Type B pancreatic cell (in vitro differentiated cells): ENCODE data around the gene AFDN. TPM values are rescaled to one million over a fixed set of nuclear protein-coding genes. Genes with fewer than 3 reads are reported as not detected.

ENCODE experiments used
- DNase-seq: peaks from one replicate; pipeline ENCODE4 v3.0.0; 2021; ENCODE audit warnings: mixed read lengths; ENCODE audit not compliant: unreplicated experiment; ENCODE audit errors: extremely low spot score
- H3K27ac Mint-ChIP-seq: 2 replicates; pipeline ENCODE4 v1.8.0; 2021; ENCODE audit warnings: mild to moderate bottlenecking, mixed read lengths
- H3K27me3 Mint-ChIP-seq: 2 replicates; pipeline ENCODE4 v1.8.0; 2021; ENCODE audit warnings: mixed read lengths
- H3K36me3 Mint-ChIP-seq: 2 replicates; pipeline ENCODE4 v1.8.0; 2021; ENCODE audit warnings: mixed read lengths
- H3K4me1 Mint-ChIP-seq: one replicate; pipeline ENCODE4 v1.8.0; 2021; ENCODE audit warnings: mixed read lengths; ENCODE audit not compliant: unreplicated experiment
- H3K4me3 Mint-ChIP-seq: 2 replicates; pipeline ENCODE4 v1.8.0; 2021; ENCODE audit warnings: mild to moderate bottlenecking, mixed read lengths
- H3K9me3 Mint-ChIP-seq: 2 replicates; pipeline ENCODE4 v1.8.0; 2021; ENCODE audit warnings: mixed read lengths
- total RNA-seq: library from RNA; stranded (reverse); gene quantifications from 2 replicates; pipeline ENCODE4 v1.2.1, GENCODE V29; 2021; ENCODE audit warnings: low replicate concordance
- TF ChIP-seq, protein P1 (sequence below): fragments of 200-600 bp; sonication (generic); conservative IDR thresholded peaks from 2 replicates; pipeline ENCODE4 v1.5.0; 2021; ENCODE audit warnings: antibody characterized with exemption, mild to moderate bottlenecking

AFDN gene
- total RNA-seq, 1 donor from 2014 or later, result 154 TPM

DNA sequence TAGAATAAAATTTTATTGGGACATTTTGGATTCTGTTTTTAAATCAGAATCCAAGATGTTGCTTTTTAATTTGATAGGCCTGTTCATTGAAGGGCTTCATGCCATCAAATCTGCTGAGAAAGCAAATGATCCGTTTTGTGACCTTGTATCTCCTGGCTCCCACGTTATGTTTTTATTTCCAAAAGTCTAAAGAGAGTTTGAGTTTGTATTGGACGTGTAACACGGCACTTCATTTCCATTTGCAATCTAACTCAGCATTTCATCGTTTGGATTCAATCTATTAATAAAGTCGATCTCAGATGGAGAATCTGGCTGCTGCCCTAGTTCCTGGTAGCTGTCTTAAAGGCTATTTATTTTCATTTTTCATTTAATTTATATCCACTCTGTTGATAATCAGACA, 187.7 kb downstream of the AFDN start:
- Mint-ChIP-seq H3K27me3 (peaks cover 2% of the 10 kb centered on the region), H3K36me3 (no peaks in the 10 kb centered on the region), H3K4me1 (peaks cover 5% of the 10 kb centered on the region), H3K4me3 (no peak overlapping the region), H3K9me3 (no peaks in the 10 kb centered on the region), H3K27ac (no peak overlapping the region)
- TF ChIP-seq, protein P1, sequence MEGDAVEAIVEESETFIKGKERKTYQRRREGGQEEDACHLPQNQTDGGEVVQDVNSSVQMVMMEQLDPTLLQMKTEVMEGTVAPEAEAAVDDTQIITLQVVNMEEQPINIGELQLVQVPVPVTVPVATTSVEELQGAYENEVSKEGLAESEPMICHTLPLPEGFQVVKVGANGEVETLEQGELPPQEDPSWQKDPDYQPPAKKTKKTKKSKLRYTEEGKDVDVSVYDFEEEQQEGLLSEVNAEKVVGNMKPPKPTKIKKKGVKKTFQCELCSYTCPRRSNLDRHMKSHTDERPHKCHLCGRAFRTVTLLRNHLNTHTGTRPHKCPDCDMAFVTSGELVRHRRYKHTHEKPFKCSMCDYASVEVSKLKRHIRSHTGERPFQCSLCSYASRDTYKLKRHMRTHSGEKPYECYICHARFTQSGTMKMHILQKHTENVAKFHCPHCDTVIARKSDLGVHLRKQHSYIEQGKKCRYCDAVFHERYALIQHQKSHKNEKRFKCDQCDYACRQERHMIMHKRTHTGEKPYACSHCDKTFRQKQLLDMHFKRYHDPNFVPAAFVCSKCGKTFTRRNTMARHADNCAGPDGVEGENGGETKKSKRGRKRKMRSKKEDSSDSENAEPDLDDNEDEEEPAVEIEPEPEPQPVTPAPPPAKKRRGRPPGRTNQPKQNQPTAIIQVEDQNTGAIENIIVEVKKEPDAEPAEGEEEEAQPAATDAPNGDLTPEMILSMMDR, result no peak
- no peak for DNase-seq

DNA sequence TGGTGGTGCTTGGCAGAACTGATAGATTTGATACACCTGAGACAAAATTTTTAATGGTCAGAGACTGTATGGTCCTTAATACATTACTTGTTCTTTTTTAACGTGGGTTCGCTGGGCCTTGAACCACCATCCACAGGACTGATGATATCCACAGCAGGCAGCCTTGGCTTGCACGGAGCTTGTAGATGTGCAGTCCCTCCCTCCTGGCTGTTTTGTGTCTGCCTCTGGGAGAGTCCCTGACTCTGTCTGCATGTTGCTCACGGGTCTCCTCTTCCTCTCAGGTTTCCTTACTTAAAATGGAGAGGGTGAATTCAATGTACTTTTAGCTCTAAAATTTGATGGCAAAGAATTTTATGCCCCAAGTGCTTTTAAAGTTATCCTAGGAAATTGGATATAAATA, 188.3 kb downstream of the AFDN start:
- peaks cover 5% of the 10 kb centered on the region for H3K4me1 Mint-ChIP-seq
- H3K36me3 Mint-ChIP-seq, result no peaks in the 10 kb centered on the region
- H3K27me3 Mint-ChIP-seq, result peaks cover 2% of the 10 kb centered on the region
- H3K4me3 Mint-ChIP-seq, result no peak overlapping the region
- TF ChIP-seq, protein P1, result no peak
- H3K9me3 Mint-ChIP-seq, result no peaks in the 10 kb centered on the region
- H3K27ac Mint-ChIP-seq, result no peak overlapping the region
- no peak for DNase-seq

DNA sequence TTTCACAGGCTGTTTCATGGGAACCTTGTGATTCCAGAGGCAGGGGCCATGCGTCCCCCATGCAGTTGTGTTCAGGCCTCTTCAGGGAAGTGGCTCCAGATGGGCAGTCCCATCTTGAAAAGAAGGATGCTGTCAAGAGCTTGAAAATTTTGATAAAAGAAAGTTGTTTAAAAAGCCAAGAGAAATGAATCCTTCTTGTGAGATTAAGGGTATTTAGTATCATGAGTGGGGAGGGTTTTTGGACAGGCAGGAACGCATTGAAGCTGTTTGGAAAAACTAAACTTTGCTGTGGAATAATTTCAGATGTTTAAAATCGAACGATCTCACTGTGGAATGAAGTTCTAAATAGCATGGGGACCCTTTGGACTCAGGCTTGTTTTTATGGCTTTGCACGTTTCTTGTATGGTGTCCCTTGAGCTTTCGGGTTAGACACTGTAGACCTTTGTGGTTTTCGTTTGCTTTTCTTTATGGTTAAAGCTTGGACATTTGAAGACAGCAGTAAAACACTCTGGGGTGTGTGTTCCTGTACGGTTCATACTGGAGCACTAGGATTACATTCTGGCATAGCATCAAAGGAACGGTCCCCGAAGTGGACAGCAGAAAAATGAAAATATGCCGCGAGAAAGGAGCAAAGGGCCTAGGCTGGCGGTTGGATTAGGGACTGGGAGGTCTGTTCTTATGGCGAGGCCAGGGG, 188.9 kb downstream of the AFDN start:
- TF ChIP-seq, protein P1, result no peak
- Mint-ChIP-seq H3K27ac (no peak overlapping the region), H3K9me3 (no peaks in the 10 kb centered on the region), H3K36me3 (no peaks in the 10 kb centered on the region), H3K27me3 (peaks cover 2% of the 10 kb centered on the region), H3K4me3 (peak overlapping the region; percentile 11), H3K4me1 (peaks cover 5% of the 10 kb centered on the region)
- DNase-seq, result no peak

DNA sequence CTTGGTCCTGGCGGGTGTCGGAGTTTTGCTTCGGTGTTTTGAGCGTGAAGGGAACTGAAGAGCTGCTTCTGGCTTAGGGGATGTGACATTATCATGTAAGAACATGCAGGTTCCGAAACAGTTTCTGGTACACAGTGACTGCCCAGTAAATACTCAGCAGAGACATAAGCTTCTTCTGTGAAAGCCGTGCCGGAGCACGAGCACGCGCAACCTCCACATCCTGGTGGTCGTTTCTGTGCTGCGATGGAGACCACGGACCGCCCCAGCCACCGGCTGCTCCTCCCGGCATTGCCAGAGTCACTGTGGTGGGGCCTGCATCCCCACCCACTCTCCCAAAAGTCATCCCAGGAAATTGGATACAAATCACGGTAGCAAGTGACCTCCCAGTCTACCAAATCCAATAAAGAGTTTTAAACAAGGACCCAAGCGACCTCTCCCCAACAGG, 189.5 kb downstream of the AFDN start:
- TF ChIP-seq, protein P1, result no peak
- DNase-seq, result no peak
- Mint-ChIP-seq H3K4me3 (peak overlapping the region; percentile 11), H3K36me3 (no peaks in the 10 kb centered on the region), H3K9me3 (no peaks in the 10 kb centered on the region), H3K27ac (no peak overlapping the region), H3K4me1 (peaks cover 5% of the 10 kb centered on the region), H3K27me3 (peaks cover 2% of the 10 kb centered on the region)

DNA sequence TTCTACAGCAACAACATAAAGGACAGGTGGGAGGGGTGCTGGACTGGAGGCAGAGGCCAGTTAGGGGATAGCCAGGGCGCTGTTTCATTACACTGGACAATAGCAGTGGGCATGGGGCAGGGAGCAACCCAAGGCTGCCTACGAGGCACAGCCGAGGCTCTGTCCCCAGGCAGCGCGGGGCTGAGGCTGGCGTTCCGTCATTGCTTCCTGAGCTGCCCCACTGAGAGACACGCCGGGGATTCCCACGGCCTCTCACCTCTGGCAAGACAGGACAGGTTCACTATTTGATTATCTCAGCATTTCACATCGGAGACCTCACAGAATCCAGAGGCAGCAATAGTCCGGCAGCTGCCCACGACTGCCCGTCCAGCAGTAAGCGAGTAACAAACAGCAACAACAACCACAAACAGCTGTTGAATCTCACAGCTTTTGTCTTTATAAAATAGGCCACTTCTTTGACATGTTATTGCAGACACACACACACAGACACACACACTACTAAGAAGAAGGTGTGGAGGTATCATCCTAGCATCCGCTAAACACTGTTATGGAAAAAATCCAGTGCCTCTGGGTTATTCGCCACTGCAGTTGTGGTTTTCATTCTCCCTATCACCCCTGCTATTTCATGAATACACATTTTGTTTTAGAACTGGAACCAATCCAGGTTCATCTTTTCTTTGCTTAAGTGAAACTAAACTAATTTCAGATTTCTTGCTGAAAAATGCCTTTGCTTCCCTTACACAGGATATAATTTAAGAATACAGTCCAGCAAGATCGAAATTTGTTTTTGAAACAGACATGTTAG, 190.2 kb downstream of the AFDN start:
- H3K27ac Mint-ChIP-seq, result peak overlapping the region; percentile 7
- H3K36me3 Mint-ChIP-seq, result no peaks in the 10 kb centered on the region
- no peak overlapping the region for H3K4me3 Mint-ChIP-seq
- H3K4me1 Mint-ChIP-seq, result peaks cover 5% of the 10 kb centered on the region
- DNase-seq, result no peak
- TF ChIP-seq, protein P1, result no peak
- H3K9me3 Mint-ChIP-seq, result no peaks in the 10 kb centered on the region
- peaks cover 2% of the 10 kb centered on the region for H3K27me3 Mint-ChIP-seq
